Measurements from ENCODE around the gene GPX3. TPM values are rescaled to one million over a fixed set of nuclear protein-coding genes. Genes with fewer than 3 reads are reported as not detected.

The GPX3 gene
- total RNA-seq, 1 experiment from 2014 or later, result 20.4 TPM

DNA sequence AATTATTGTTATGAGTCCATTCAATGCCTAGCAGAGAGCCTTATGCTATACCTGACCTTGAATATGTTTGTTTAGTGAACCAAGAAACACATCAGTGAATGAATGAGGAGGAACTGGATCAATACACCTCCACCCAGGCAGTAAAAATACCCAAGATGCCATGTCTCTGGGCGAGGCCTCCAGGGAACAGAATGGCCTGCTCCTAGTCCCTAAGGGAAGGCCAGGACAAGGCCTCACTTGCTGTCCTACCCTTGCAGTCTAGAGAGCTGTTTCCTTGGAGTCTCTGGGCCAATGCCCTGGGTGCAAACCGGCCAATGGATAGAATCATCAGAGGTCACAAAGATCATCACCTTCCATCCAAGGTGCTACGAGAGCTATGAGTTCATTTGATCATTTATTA, 34.3 kb downstream of the GPX3 start:
- Histone ChIP-seq H4K20me1 (ENCODE audit: control insufficient read depth, insufficient read depth, insufficient read length) (no peaks in the 10 kb centered on the region), H3K18ac (ENCODE audit: insufficient read length, low read depth, low read length) (no peak overlapping the region), H3K9ac (ENCODE audit: extremely low read depth, insufficient read length, low read length) (no peak overlapping the region), H3K23ac (ENCODE audit: insufficient read length, low read depth, low read length) (no peak overlapping the region), H3K56ac (ENCODE audit: insufficient read length, low read depth, low read length) (no peak overlapping the region), H3K79me1 (ENCODE audit: insufficient read depth, low read depth, low read length, poor library complexity, severe bottlenecking) (no peaks in the 10 kb centered on the region), H4K8ac (replicated peaks; ENCODE audit: insufficient read length, low read depth, low read length) (no peak overlapping the region), H2AK5ac (ENCODE audit: insufficient read length, low read length) (no peak overlapping the region), H3K27ac (ENCODE audit: insufficient read length, low read depth, low read length) (no peak overlapping the region), H2BK20ac (ENCODE audit: low read depth, low read length, poor library complexity, severe bottlenecking) (no peak overlapping the region), H2BK5ac (ENCODE audit: insufficient read length, low read length) (no peak overlapping the region), H2AFZ (ENCODE audit: low read length) (no peak overlapping the region), H3K4me1 (ENCODE audit: insufficient read depth, low read length) (no peaks in the 10 kb centered on the region), H3K9me3 (ENCODE audit: control insufficient read depth, low read depth, low read length) (no peaks in the 10 kb centered on the region), H3K4me2 (ENCODE audit: insufficient read depth, insufficient read length, low read length) (no peak overlapping the region), H3T11ph (ENCODE audit: low read length) (no peak overlapping the region), H3K23me2 (ENCODE audit: insufficient read length, low read depth, low read length, poor library complexity, severe bottlenecking) (no peaks in the 10 kb centered on the region), H3K14ac (ENCODE audit: insufficient read depth, low read length) (no peak overlapping the region), H3K4ac (ENCODE audit: low read depth, low read length) (no peak overlapping the region), H3K79me2 (ENCODE audit: insufficient read depth, low read length) (no peaks in the 10 kb centered on the region), H2BK15ac (ENCODE audit: low read depth, low read length) (no peak overlapping the region), H2BK120ac (ENCODE audit: low read depth, low read length, poor library complexity, severe bottlenecking) (no peak overlapping the region), H3K27me3 (ENCODE audit: insufficient read depth, low read length) (no peaks in the 10 kb centered on the region), H4K91ac (ENCODE audit: insufficient read length, low read depth, low read length) (no peak overlapping the region), H4K5ac (ENCODE audit: insufficient read length, low read depth, low read length) (no peak overlapping the region), H2BK12ac (ENCODE audit: insufficient read length, low read depth, low read length) (no peak overlapping the region)
- no CpG with 5 or more reads among the region's 3 CpGs for WGBS (ENCODE audit: extremely low coverage, insufficient read length, low lambda C conversion rate)
- TF ChIP-seq, protein P1, sequence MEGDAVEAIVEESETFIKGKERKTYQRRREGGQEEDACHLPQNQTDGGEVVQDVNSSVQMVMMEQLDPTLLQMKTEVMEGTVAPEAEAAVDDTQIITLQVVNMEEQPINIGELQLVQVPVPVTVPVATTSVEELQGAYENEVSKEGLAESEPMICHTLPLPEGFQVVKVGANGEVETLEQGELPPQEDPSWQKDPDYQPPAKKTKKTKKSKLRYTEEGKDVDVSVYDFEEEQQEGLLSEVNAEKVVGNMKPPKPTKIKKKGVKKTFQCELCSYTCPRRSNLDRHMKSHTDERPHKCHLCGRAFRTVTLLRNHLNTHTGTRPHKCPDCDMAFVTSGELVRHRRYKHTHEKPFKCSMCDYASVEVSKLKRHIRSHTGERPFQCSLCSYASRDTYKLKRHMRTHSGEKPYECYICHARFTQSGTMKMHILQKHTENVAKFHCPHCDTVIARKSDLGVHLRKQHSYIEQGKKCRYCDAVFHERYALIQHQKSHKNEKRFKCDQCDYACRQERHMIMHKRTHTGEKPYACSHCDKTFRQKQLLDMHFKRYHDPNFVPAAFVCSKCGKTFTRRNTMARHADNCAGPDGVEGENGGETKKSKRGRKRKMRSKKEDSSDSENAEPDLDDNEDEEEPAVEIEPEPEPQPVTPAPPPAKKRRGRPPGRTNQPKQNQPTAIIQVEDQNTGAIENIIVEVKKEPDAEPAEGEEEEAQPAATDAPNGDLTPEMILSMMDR (conservative IDR thresholded peaks at IDR 0.05), result no peak
- no peak for DNase-seq
- no peaks in the 10 kb centered on the region for H3K9me3 Mint-ChIP-seq
- H3K36me3 Mint-ChIP-seq (ENCODE audit: insufficient read depth in 1 of 3, low read depth in 3 of 3), result peaks cover 1 to 17% (median 9%) of the 10 kb centered on the region in 3 experiments; a peak in 3 of 7 replicates
- H3K27me3 Mint-ChIP-seq (ENCODE audit: low read depth), result no peaks in the 10 kb centered on the region
- H3K4me1 Mint-ChIP-seq, result peaks cover 0 to 5% of the 10 kb centered on the region in 2 experiments; a peak in 1 of 4 replicates
- H3K4me3 Mint-ChIP-seq, result no peak overlapping the region
- no peak overlapping the region; a peak in 1 of 7 replicates for H3K27ac Mint-ChIP-seq

Data from H9 (cell line).